Vagina (tissue), 2 donors: ENCODE measurements around the gene TMBIM6.

Experiments used
- CTCF ChIP-seq, 3 experiments: fragments of 450-650 bp in 2 of 3; fragments of 200-600 bp in 1 of 3; sonication (generic) in 1 of 3; IDR thresholded peaks; one replicate each; pipeline ENCODE4 v1.5.1; 2017 to 2019; ENCODE audit warnings: antibody characterized with exemption in 3 of 3, mild to moderate bottlenecking in 2 of 3, moderate library complexity in 2 of 3
- POLR2A ChIP-seq, 2 donors: fragments of 450-650 bp; IDR thresholded peaks; one replicate each; pipeline ENCODE4 v1.6.1; 2017; ENCODE audit warnings: antibody characterized with exemption in 2 of 2, mild to moderate bottlenecking in 2 of 2, moderate library complexity in 2 of 2

GRCh38 chr12:49809906-49810389, 68.6 kb downstream of the TMBIM6 start:
- TF ChIP-seq CTCF (IDR thresholded peaks at IDR 0.05): no peak
- no peak for TF ChIP-seq POLR2A (IDR thresholded peaks at IDR 0.05)
